ENCODE data around the gene RER1.

Gene RER1

DNA sequence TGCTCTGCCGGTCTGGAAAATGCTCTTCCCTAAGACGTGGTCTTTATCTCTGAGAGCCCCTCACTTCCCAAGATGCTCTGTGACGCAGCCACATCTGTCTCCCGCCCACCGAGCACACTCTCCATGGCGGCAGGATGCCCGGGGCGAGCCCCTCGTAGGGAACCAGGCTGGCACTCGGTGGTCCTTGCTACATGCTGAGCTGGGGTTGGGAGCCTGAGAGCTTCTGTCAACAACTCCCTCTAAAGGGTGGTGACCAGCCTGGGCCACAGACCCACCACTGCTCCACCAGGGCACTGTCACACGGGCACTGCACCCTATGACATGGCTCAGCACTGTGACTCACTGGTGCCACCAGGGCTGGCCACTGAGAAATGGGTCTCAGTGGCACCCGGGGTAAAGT is 18.1 kb downstream of the RER1 start:
- no peak for DNase-seq

DNA sequence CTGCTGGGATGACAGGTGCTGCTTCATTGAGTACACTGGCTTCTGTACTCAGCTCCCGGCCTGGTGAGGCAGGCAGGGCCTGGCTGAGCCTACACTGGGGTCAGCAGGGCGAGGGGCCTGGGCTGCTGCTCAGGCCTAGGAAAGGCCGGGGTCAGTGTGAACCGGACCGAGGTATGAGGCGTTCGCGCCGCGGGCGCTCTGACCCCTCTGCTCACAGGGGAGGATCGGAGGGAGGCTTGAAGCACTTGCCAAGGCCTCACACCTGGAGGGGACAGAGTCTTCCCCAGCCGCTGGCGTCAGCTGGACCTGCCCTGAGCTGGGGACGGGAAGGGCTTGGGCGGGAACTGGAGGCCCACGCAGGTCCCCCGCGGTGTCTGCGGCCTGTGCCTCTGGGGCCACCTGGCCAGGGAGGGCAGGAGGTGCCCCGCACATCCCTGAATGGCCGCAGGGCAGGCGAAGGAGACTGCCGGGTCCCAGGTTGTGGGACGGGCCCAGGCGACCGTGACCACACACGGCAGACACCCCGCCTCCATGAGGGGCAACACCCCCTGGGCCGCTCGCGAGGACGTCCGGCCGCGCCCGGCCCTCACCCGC is 20.3 kb downstream of the RER1 start:
- peak; percentile 20 to 43 for DNase-seq

DNA sequence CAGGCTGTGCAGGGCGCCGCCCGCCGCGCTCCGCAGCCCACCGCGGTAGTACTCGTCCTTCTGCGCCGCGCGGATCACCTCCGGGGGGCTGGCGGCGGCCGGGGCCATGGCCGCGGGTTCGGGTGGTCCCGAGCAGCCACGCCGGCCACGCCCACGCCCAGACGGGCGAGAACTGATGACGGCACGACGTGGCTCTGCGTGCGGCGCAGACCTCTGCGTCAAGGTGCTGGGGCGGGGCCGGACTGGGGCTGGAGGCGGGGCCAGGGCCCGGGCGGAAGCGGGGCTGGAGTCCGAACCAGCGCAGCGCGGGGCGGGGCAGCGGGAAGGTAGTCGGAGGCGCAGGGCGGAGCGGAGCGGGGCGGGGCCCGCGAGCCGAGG is 20.7 kb downstream of the RER1 start, which contains the start of gene PEX10:
PEX10 (minus strand) TSS at position 170 of the 378 bp plus-strand sequence; CDS start at position 108, 62 bp downstream.
- peak; percentile 99 for DNase-seq

- DNase-seq, result peak; percentile 30 to 31
These were observed 21.3 kb downstream of the RER1 start for GRCh38 chr1:2412773-2413494.

- DNase-seq, result peak; percentile 29 to 44
These were observed 22.1 kb downstream of the RER1 start for GRCh38 chr1:2413495-2414296.

DNA sequence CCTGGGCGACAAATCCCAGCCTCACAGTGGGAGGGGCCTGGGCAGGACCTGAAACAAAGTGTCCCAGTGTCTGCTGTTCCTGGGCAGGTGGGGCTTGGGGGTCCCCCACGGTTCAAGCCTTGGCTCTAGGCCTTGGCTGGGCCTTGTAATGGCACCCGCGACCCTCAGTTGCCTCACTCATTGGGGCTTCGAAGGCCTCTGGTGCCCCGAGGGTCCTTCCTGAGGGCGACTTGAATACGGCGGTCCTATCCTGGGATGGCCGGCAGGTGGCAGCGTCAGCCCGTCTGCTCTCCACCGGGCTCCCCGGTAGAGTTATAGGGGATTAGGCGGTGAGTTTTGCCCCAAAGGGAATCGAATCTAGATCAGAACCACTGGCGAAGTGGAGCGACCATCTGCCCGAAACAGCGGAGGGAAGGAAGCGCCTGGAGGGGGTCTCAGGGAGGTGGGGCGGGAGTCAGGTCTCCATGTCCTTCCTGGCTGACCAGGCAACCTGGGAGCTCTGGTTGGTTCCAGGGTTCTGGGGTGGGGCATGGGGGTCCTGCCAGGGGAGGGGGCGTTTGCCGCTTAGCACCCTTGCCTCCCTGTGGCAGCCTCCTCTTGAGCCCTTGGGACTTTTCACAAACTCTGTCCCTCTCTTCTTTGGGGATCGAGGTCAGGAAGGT is 22.8 kb downstream of the RER1 start:
- peak; percentile 84 to 88 for DNase-seq

GRCh38 chr1:2415337-2415736 is 23.7 kb downstream of the RER1 start:
- DNase-seq, result peak in 1 of 2 experiments; percentile 26

DNA sequence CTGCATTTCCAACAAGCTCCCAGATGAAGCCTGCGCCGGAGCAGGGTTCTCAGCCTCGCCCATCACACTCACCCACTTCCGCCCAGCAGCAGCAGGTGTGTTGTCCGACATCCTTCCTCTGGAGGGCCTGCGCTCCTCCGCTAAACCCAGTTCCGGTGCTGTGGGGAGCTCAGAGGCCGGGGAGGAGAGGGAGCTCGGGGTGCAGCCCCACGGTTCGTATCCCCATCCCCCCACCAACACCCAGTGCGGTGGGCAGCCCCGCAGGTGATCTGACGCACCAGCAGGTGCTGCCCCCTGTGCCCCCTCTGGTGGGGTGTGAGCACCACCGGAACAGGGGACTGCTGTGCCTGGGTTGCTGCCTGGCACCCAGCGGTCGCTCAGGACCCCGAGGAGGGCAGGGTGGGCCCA is 24.2 kb downstream of the RER1 start:
- peak; percentile 67 to 71 for DNase-seq

DNA sequence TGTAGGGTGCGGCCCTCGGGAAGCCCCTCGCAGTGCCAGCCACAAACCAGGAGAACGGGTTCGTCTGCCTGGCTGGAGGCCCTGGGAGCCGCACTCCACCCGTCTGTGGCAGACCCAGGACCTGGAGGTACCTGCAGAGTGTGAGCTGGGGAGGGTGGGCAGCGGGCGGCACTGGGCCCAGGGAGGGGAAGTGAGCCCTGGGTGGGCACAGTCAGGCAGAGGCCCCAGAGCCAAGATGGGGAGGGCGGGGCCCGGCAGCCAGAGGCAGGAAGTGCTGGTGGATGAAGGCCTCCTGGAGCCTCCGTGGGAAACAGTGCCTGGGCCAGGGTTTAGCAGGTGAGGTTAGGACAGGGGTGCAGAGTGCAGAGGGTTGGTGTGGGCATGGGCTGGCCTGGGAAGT is 24.8 kb downstream of the RER1 start:
- DNase-seq, result peak; percentile 44 to 61

- DNase-seq, result no peak
These were observed 25.6 kb downstream of the RER1 start for GRCh38 chr1:2417083-2417832.

- DNase-seq, result no peak
These were observed 26.2 kb downstream of the RER1 start for GRCh38 chr1:2417833-2418225.

- no peak for DNase-seq
These were observed 27.2 kb downstream of the RER1 start for GRCh38 chr1:2418791-2419320.

DNA sequence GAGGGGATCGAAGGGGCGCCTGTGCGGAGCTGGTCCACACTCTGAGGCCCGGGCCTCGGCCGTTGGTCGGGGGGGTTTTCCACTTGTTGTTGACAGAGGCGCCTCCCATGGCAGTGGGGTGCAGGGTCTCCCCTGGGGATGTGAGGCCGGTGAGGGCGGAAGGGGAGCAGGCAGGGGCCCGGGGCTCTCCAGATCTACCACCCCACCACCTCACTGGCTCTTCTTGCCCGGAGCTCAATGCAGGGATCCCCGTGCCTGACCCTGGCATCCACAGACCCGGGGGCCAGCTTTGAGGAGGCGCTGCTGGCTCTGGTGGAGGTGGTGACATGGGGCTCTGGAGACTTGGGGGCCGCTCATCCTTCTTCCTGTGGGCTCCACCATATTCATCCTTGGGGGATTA is 27.8 kb downstream of the RER1 start:
- DNase-seq, result no peak

GRCh38 chr1:2422523-2422922 is 30.9 kb downstream of the RER1 start:
- no peak for DNase-seq

DNA sequence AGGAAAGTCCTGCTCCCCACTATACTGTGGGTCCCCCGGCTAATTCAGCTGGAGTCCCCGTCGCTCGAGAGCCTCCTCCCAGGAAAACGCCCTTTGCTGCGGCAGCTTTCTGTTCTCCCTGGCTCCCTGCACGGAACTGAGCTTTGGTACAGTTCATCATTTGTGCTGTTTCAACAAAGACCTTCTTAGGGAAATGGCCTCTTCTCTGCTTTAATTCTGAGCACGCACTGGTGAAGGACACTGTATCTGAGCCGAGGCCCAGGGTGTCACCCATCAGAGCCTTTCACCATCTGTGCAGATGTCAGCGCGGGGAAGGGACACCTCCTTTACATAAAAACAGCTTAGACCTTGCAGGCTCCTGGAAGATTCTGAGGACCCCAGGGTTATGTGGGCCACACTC is 34.3 kb downstream of the RER1 start:
- DNase-seq, result no peak

- DNase-seq, result no peak
These were observed 34.9 kb downstream of the RER1 start for GRCh38 chr1:2426540-2426939.

DNA sequence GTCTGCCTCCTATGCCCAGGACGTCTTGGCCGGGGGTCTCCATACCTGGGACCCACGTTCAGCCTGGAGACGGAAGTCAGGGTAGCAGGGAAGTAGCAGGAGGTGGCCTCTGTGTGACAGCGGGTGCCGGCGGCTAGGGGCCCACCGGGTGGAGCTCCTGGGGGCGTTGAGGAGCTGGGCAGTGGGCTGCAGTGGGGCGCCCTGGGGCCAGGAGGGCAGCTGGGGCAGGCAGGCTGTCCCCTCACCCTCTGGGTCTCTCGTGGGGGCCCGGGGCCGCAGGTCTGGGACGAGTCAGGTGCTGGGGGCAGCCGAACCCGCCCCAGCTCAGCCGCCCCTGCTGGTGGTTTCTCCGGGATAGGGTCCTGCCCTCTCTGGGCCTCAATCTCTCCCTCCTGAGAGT is 35.4 kb downstream of the RER1 start:
- no peak for DNase-seq

GRCh38 chr1:2427976-2428375 is 36.3 kb downstream of the RER1 start:
- DNase-seq, result no peak

DNA sequence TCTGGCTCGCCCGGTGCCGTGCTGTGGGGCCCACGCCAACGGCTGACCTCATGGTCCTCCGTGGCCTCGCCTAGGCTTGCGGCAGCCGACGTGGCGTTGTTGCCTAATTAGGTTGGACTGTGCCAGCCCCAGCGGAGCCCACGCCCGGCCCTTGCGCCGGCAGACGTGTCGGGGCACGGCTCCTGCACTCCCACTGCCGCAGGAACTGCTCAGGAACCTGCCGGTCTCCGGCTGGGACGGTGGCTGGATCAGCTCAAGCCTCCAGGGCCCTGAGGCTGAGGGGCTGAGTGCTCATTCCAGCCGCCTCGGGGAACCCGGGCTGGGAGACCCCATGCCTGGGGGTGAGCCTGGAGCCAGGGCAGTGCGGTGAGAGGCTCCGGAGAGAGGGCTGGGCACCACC is 36.8 kb downstream of the RER1 start:
- no peak for DNase-seq

- peak; percentile 33 to 50 for DNase-seq
These were observed 38.3 kb downstream of the RER1 start for GRCh38 chr1:2429780-2430591.

- no peak for DNase-seq
These were observed 38.9 kb downstream of the RER1 start for GRCh38 chr1:2430592-2430973.

Data from activated CD4-positive, alpha-beta T cell treated with anti-CD3 and anti-CD28 coated beads, Interleukin-2, amount 50 U/mL, for 48 hours (primary cell).